Transverse colon (tissue), 4 donors: Measurements from ENCODE around the gene ABHD12. TPM values are rescaled to one million over a fixed set of nuclear protein-coding genes. Genes with fewer than 3 reads are reported as not detected.

Experiments
- DNase-seq: peaks from one replicate; pipeline ENCODE4 v3.0.0-alpha.2; 2019
- H3K27ac ChIP-seq, 4 donors: fragments of 200-600 bp; sonication (generic); 2 replicates each; pipeline ENCODE4 v1.5.1; 2016 to 2018; ENCODE audit warnings: inconsistent platforms in 4 of 4
- H3K27me3 ChIP-seq: fragments of 200-600 bp; sonication (generic); 2 replicates; pipeline ENCODE4 v1.5.1; 2017; ENCODE audit warnings: inconsistent platforms
- H3K36me3 ChIP-seq, 4 donors: fragments of 200-600 bp; sonication (generic); 2 replicates each; pipeline ENCODE4 v1.5.1; 2017 to 2019; ENCODE audit warnings: inconsistent platforms in 4 of 4
- H3K4me1 ChIP-seq, 4 donors: fragments of 200-600 bp; sonication (generic); 2 replicates each; pipeline ENCODE4 v1.5.1; 2017 to 2020; ENCODE audit warnings: inconsistent platforms in 4 of 4
- H3K4me3 ChIP-seq, 4 donors: fragments of 200-600 bp; sonication (generic); 1 replicate in 1 of 4; 2 replicates in 3 of 4; pipeline versions ENCODE4 v1.5.1 to v1.6.1; 2017 to 2019; ENCODE audit warnings: inconsistent platforms in 4 of 4
- H3K9me3 ChIP-seq, 2 donors: fragments of 200-600 bp; sonication (generic); 2 replicates each; pipeline ENCODE4 v1.5.1; 2017 to 2019; ENCODE audit warnings: inconsistent platforms in 2 of 2
- CTCF ChIP-seq, 5 experiments: fragments of 200-600 bp in 3 of 5; fragments of 450-650 bp in 2 of 5; sonication (generic) in 3 of 5; IDR thresholded peaks; 1 replicate in 2 of 5; 2 replicates in 3 of 5; pipeline ENCODE4 v1.5.1; 2016 to 2017; ENCODE audit warnings: antibody characterized with exemption in 5 of 5, inconsistent platforms in 3 of 5, mild to moderate bottlenecking in 2 of 5, moderate library complexity in 1 of 5
- EP300 ChIP-seq: sonication (generic); formaldehyde crosslinking; IDR thresholded peaks from one replicate; pipeline ENCODE4 v1.6.1; 2017; ENCODE audit warnings: antibody characterized with exemption, low read depth
- POLR2A ChIP-seq: fragments of 450-650 bp; IDR thresholded peaks from one replicate; pipeline ENCODE4 v1.6.1; 2016; ENCODE audit warnings: antibody characterized with exemption, mild to moderate bottlenecking, moderate library complexity
- POLR2AphosphoS5 ChIP-seq, 3 donors: sonication (generic); formaldehyde crosslinking; IDR thresholded peaks; one replicate each; pipeline ENCODE4 v1.6.1; 2016; ENCODE audit warnings: antibody characterized with exemption in 3 of 3
- WGBS, 2 donors: methylation state at CpG; one replicate each; pipeline ENCODE4 v1.1.5; 2018; ENCODE audit warnings: low coverage in 1 of 2; 5-methylcytosine and 5-hydroxymethylcytosine counted together
- in situ Hi-C, 4 donors: fragments of 200-750 bp; cut with MboI; loops; one replicate each; pipeline versions ENCODE4 v1.15.0 to v1.15.1; 2017; ENCODE audit warnings: low sequenced_read_pairs in 3 of 4, low pct_ligation_motif_present in 1 of 4, low pct_unique_long_range_greater_than_20kb in 1 of 4
- intact Hi-C: fragments of 100-400 bp; cut with DNase I; formaldehyde crosslinking; loops from one replicate; pipeline ENCODE4 v1.15.1; 2023; ENCODE audit warnings: low total_unique reads
- total RNA-seq, 4 donors: library from RNA; depleted of rRNA; stranded (reverse); fragments of >200 nt; gene quantifications; one replicate each; pipeline ENCODE4 v1.1.0, GENCODE V29; 2016

Gene ABHD12
- total RNA-seq, 4 donors from 2014 or later, result 67.3 to 103 (median 73.4) TPM

- H3K27ac ChIP-seq, result peak overlapping the region; percentile 43 to 72 (median 57)
- in situ Hi-C loops, result no loop called here
- 80 to 83% methylated on average over 1 to 20 of the region's 20 CpGs for WGBS, 2 donors
Observed at GRCh38 chr20:25273541-25274358, 116.9 kb downstream of the ABHD12 start.

GRCh38 chr20:25273046-25273445 lies 117.6 kb downstream of the ABHD12 start:
- TF ChIP-seq POLR2AphosphoS5 (IDR thresholded peaks at IDR 0.05) (no peak), CTCF (IDR thresholded peaks at IDR 0.05) (no peak), POLR2A (no peak), EP300 (no peak)
- in situ Hi-C loops, result no loop called here
- Histone ChIP-seq H3K4me3 (no peak overlapping the region), H3K36me3 (peaks cover 0 to 64% (median 33%) of the 10 kb centered on the region in 4 donors), H3K4me1 (peaks cover 0 to 3% (median 1%) of the 10 kb centered on the region in 4 donors), H3K9me3 (no peaks in the 10 kb centered on the region), H3K27ac (peak overlapping the region; percentile 43 to 72 (median 57)), H3K27me3 (no peaks in the 10 kb centered on the region)
- DNase-seq, result peak; percentile 3
- intact Hi-C loops, result no loop called here
- 88% methylated on average over 10 of the region's 10 CpGs; no CpG with 5 or more reads in 1 of the 2 donors for WGBS, 2 donors

More at GRCh38 chr20:25273541-25274358, 116.9 kb downstream of the ABHD12 start:
- DNase-seq, result peak; percentile 14
- intact Hi-C loops, result no loop called here
- H3K27me3 ChIP-seq, result no peaks in the 10 kb centered on the region
- TF ChIP-seq EP300 (peak; percentile 69), POLR2A (no peak), POLR2AphosphoS5 (IDR thresholded peaks at IDR 0.05) (peak in 1 of 3 donors; percentile 29), CTCF (IDR thresholded peaks at IDR 0.05) (no peak)
- H3K9me3 ChIP-seq, result no peaks in the 10 kb centered on the region
- H3K36me3 ChIP-seq, result peaks cover 0 to 65% (median 37%) of the 10 kb centered on the region in 4 donors
- H3K4me3 ChIP-seq, result no peak overlapping the region
- H3K4me1 ChIP-seq, result peaks cover 0 to 3% (median 1%) of the 10 kb centered on the region in 4 donors

GRCh38 chr20:25272223-25273000 lies 118.2 kb downstream of the ABHD12 start:
- in situ Hi-C loops, result no loop called here
- TF ChIP-seq POLR2AphosphoS5 (IDR thresholded peaks at IDR 0.05) (no peak), EP300 (no peak), POLR2A (no peak), CTCF (IDR thresholded peaks at IDR 0.05) (no peak)

More at GRCh38 chr20:25272223-25273000, 118.2 kb downstream of the ABHD12 start:
- H3K4me3 ChIP-seq, result no peak overlapping the region
- H3K27me3 ChIP-seq, result no peaks in the 10 kb centered on the region
- H3K36me3 ChIP-seq, result peaks cover 0 to 61% (median 31%) of the 10 kb centered on the region in 4 donors
- H3K9me3 ChIP-seq, result no peaks in the 10 kb centered on the region
- H3K4me1 ChIP-seq, result peaks cover 0 to 3% (median 0%) of the 10 kb centered on the region in 4 donors
- DNase-seq, result peak; percentile 7
- WGBS, 2 donors, result 91 to 100% methylated on average over 1 to 19 of the region's 19 CpGs
- intact Hi-C loops, result no loop called here
- H3K27ac ChIP-seq, result peak overlapping the region; percentile 43 to 72 (median 57)
